ENCODE results near the gene KRTAP5-3.

DNA sequence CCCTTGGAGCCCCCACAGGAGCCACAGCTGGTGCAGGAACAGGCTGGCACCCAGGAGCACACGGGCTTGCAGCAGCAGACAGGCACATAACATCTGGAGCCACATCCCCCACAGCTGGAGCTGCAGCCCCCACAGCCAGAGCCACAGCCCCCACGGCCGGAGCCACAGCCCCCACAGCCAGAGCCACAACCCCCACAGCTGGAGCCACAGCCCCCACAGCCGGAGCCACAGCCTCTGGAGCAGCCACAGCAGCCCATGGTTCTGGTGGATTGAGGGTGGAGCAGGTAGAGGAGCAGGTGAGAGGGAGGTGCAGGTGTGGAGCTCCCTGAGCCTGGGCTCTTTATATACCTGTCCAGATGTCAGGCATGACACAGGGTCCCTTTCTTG is 10.3 kb downstream of the KRTAP5-3 start, which contains the start of gene KRTAP5-2:
- TF ChIP-seq, protein P1, sequence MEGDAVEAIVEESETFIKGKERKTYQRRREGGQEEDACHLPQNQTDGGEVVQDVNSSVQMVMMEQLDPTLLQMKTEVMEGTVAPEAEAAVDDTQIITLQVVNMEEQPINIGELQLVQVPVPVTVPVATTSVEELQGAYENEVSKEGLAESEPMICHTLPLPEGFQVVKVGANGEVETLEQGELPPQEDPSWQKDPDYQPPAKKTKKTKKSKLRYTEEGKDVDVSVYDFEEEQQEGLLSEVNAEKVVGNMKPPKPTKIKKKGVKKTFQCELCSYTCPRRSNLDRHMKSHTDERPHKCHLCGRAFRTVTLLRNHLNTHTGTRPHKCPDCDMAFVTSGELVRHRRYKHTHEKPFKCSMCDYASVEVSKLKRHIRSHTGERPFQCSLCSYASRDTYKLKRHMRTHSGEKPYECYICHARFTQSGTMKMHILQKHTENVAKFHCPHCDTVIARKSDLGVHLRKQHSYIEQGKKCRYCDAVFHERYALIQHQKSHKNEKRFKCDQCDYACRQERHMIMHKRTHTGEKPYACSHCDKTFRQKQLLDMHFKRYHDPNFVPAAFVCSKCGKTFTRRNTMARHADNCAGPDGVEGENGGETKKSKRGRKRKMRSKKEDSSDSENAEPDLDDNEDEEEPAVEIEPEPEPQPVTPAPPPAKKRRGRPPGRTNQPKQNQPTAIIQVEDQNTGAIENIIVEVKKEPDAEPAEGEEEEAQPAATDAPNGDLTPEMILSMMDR (IDR thresholded peaks at IDR 0.05; ENCODE audit: low read depth, low read length), result no peak
- no peak for TF ChIP-seq POLR2A (IDR thresholded peaks at IDR 0.05; ENCODE audit: extremely low read depth, insufficient read length)
